ENCODE measurements around the gene MOV10L1. TPM values are rescaled to one million over a fixed set of nuclear protein-coding genes. Genes with fewer than 3 reads are reported as not detected.

The MOV10L1 gene
- polyA plus RNA-seq, 3 donors: 0.18 to 0.35 TPM; not detected in 1

DNA sequence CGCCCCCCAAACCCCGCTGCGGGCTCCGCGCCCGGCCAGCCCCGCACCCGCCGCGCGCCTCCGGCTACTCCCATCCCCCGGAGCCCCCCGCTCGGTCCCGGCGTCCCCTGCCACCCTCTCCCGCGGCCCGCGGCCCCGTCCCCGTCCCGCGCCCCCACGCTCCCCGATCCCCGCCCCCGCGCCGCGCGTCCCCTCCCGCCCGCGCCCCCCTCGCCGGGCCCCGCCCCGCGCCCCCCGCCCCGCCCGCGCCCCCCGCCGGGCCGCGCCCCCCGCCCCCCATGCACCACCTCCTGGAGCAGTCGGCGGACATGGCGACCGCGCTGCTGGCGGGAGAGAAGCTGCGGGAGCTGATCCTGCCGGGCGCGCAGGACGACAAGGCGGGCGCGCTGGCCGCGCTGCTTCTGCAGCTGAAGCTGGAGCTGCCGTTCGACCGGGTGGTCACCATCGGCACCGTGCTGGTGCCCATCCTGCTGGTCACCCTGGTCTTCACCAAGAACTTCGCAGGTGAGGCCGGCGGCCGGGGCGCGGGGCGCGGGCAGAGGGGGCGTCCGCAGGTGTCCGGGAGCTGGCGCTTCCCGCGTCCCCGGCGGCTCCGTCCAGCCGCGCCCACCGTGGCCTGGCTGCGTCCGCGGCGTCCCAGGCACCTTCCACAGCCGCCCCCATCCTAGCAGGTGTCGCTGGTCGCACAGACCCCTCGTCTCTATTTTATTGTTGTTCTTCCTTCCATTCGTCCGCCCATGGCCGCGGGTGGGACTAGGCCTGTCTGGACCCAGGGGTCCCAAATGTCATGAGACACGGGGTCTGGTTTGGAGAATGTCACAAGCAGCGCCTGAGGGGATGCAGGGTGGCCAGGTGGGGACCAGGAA, 80.9 kb downstream of the MOV10L1 start, which contains the start of gene PANX2:
TSS of gene PANX2 (plus strand) at position 279 of the 866 bp plus-strand sequence. CDS start at position 279, 0 bp downstream.
- H3K4me1 Mint-ChIP-seq: peaks cover 28% of the 10 kb centered on the region
- Histone ChIP-seq H4K20me1 (ENCODE audit: insufficient read depth, low read length) (no peaks in the 10 kb centered on the region), H2AFZ (ENCODE audit: insufficient read depth, low read depth, low read length, poor library complexity, severe bottlenecking) (no peak within 1 kb of the TSS), H3K4me1 (ENCODE audit: control insufficient read depth in 1 of 2, insufficient read depth in 2 of 2, low read length in 2 of 2) (peaks cover 13 to 33% of the 10 kb centered on the region in 2 donors), H3K27me3 (ENCODE audit: control insufficient read depth in 2 of 2, insufficient read depth in 2 of 2, low read length in 2 of 2) (peaks cover 8 to 33% of the 10 kb centered on the region in 2 donors), H3K9ac (ENCODE audit: insufficient read depth, low read length, poor library complexity, severe bottlenecking) (peak within 1 kb of the TSS; percentile 27), H3K27ac (ENCODE audit: low read depth in 1 of 2, low read length in 2 of 2) (no peak within 1 kb of the TSS), H3K4me2 (replicated peaks; ENCODE audit: extremely low read depth, low read length, poor library complexity, severe bottlenecking) (peak within 1 kb of the TSS; percentile 68), H3K9me3 (replicated peaks in 1 of 2; ENCODE audit: control insufficient read depth in 1 of 2, insufficient read depth in 1 of 2, low read length in 2 of 2) (no peaks in the 10 kb centered on the region), H3K79me2 (ENCODE audit: insufficient read depth, low read length) (no peaks in the 10 kb centered on the region), H3K4me3 (replicated peaks in 1 of 3; ENCODE audit: low read depth in 2 of 3, low read length in 3 of 3) (peak within 1 kb of the TSS; percentile 7 to 62 (median 14)), H3K36me3 (replicated peaks in 1 of 2; ENCODE audit: control insufficient read depth in 1 of 2, insufficient read depth in 2 of 2, low read length in 2 of 2) (no peaks in the 10 kb centered on the region)
- no peak for DNase-seq
- intact Hi-C loops (cut with micrococcal nuclease): loop anchor here in 1 of 2 donors (5.0 kb wide), 1 partner anchor 37 kb away; no protein-coding TSS in a partner anchor
- peaks cover 38 to 68% (median 38%) of the 10 kb centered on the region in 3 donors for H3K27me3 Mint-ChIP-seq (ENCODE audit: low read depth in 3 of 3)
- WGBS (ENCODE audit: insufficient coverage): 15% methylated on average over 67 of the region's 105 CpGs
- peaks cover 2 to 18% (median 4%) of the 10 kb centered on the region in 7 donors for H3K9me3 Mint-ChIP-seq
- H3K27ac Mint-ChIP-seq: peak within 1 kb of the TSS in 2 of 7 donors; percentile 3 to 40
- peak within 1 kb of the TSS; percentile 78 to 87 for H3K4me3 Mint-ChIP-seq
- TF ChIP-seq, protein P1, sequence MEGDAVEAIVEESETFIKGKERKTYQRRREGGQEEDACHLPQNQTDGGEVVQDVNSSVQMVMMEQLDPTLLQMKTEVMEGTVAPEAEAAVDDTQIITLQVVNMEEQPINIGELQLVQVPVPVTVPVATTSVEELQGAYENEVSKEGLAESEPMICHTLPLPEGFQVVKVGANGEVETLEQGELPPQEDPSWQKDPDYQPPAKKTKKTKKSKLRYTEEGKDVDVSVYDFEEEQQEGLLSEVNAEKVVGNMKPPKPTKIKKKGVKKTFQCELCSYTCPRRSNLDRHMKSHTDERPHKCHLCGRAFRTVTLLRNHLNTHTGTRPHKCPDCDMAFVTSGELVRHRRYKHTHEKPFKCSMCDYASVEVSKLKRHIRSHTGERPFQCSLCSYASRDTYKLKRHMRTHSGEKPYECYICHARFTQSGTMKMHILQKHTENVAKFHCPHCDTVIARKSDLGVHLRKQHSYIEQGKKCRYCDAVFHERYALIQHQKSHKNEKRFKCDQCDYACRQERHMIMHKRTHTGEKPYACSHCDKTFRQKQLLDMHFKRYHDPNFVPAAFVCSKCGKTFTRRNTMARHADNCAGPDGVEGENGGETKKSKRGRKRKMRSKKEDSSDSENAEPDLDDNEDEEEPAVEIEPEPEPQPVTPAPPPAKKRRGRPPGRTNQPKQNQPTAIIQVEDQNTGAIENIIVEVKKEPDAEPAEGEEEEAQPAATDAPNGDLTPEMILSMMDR (IDR thresholded peaks at IDR 0.05): no peak
- H3K36me3 Mint-ChIP-seq: peaks cover 4 to 6% of the 10 kb centered on the region in 2 donors

DNA sequence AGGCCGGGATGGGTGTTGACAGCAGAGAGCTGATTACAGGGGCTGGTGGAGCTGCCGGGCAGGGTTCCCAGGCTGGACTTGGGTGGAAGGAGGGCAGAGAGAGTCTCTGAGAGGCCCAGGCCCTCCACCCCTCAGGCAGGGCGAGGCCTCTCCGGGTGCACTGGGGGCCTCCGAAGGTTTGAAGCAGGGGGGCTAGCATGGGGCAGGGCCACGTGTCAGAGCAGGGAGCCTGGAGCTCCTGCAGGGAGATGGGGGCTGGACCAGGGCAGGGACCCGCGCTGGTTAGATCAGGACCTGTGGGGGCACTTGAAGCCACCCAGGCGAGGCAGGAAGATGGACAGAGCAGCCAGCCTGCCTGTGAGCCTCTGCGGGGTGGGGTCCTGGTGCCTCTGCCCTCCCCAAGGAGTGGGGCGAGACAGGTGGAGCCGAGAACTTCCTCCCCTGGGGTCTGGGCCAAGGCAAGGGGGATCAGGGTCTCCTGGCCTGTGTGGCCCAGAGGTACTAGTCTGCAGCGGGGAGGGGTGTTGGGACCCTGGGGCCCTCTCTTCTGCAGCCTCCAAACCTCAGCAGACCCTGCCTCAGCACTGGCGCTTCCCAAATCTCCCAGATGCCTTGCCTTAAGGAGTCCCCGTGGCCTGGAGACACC, 81.6 kb downstream of the MOV10L1 start:
- peaks cover 36 to 73% (median 38%) of the 10 kb centered on the region in 3 donors for H3K27me3 Mint-ChIP-seq (ENCODE audit: low read depth in 3 of 3)
- peak overlapping the region in 1 of 7 donors; percentile 3 for H3K27ac Mint-ChIP-seq
- H3K27ac ChIP-seq (ENCODE audit: low read depth in 1 of 2, low read length in 2 of 2): no peak overlapping the region
- H3K79me2 ChIP-seq (ENCODE audit: insufficient read depth, low read length): no peaks in the 10 kb centered on the region
- H3K4me1 ChIP-seq (ENCODE audit: control insufficient read depth in 1 of 2, insufficient read depth in 2 of 2, low read length in 2 of 2): peaks cover 13 to 33% of the 10 kb centered on the region in 2 donors
- no peaks in the 10 kb centered on the region for H3K36me3 ChIP-seq (replicated peaks in 1 of 2; ENCODE audit: control insufficient read depth in 1 of 2, insufficient read depth in 2 of 2, low read length in 2 of 2)
- intact Hi-C loops (cut with micrococcal nuclease): loop anchor here in 1 of 2 donors (5.0 kb wide), 1 partner anchor 36 kb away; no protein-coding TSS in a partner anchor
- peaks cover 4 to 6% of the 10 kb centered on the region in 2 donors for H3K36me3 Mint-ChIP-seq
- peaks cover under 1 to 18% (median 4%) of the 10 kb centered on the region in 7 donors for H3K9me3 Mint-ChIP-seq
- TF ChIP-seq, protein P1 (IDR thresholded peaks at IDR 0.05): no peak
- peaks cover 8 to 33% of the 10 kb centered on the region in 2 donors for H3K27me3 ChIP-seq (ENCODE audit: control insufficient read depth in 2 of 2, insufficient read depth in 2 of 2, low read length in 2 of 2)
- H3K4me1 Mint-ChIP-seq: peaks cover 28% of the 10 kb centered on the region
- 96% methylated on average over 11 of the region's 15 CpGs for WGBS (ENCODE audit: insufficient coverage)
- H3K4me3 Mint-ChIP-seq: peak overlapping the region; percentile 78 to 87
- H4K20me1 ChIP-seq (ENCODE audit: insufficient read depth, low read length): no peaks in the 10 kb centered on the region
- H3K9ac ChIP-seq (ENCODE audit: insufficient read depth, low read length, poor library complexity, severe bottlenecking): no peak overlapping the region
- H2AFZ ChIP-seq (ENCODE audit: insufficient read depth, low read depth, low read length, poor library complexity, severe bottlenecking): no peak overlapping the region
- DNase-seq: no peak
- H3K4me2 ChIP-seq (replicated peaks; ENCODE audit: extremely low read depth, low read length, poor library complexity, severe bottlenecking): peak overlapping the region; percentile 68
- H3K9me3 ChIP-seq (replicated peaks in 1 of 2; ENCODE audit: control insufficient read depth in 1 of 2, insufficient read depth in 1 of 2, low read length in 2 of 2): no peaks in the 10 kb centered on the region
- peak overlapping the region in 1 of 3 experiments; percentile 62 for H3K4me3 ChIP-seq (replicated peaks in 1 of 3; ENCODE audit: low read depth in 2 of 3, low read length in 3 of 3)

Data from CD14-positive monocyte (primary cell).